ENCODE results near the gene AFAP1. TPM values are rescaled to one million over a fixed set of nuclear protein-coding genes. Genes with fewer than 3 reads are reported as not detected.

AFAP1 gene
- total RNA-seq, 1 donor from 2014 or later = 84.9 TPM

DNA sequence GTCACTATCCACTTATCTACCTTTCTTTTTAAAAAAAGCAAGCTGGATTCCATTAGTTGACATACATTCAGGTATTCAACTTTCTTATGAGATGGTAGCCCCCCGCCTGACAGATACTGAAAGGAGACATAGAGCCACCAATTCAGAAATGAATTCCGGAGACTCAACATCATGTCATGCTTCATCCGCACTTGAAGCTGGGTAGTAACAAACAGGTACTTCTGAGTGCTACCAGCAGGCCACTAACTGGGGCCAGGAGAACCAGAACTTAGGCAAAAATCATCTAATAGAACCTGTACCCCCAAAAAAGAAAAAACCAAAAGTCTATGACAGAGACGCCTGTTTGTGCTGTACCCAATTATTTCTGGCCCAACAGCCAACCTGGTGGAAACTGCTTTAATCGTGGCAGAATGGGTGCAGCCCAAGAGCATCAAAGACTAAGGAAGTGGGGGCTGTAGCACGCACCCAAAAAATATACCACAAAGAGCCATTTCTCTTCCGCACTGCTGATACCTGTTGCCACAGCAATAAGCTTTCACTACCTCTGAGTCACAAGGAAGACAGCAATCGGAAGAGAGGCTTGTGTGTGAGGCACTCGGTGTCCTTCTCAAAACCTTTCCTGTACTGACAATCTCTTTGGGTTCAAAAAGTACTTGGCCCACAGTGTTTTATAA is 84.8 kb downstream of the AFAP1 start:
- peaks cover 0 to 6% of the 10 kb centered on the region in 2 donors for H3K36me3 ChIP-seq
- intact Hi-C loops (cut with DNase I) = loop anchor here (5.0 kb wide), 1 partner anchor 82 kb away; the partner anchor contains the start of gene AFAP1
- no peak for DNase-seq (ENCODE audit: low spot score in 2 of 2)
- H3K27me3 ChIP-seq = no peaks in the 10 kb centered on the region
- H3K4me3 ChIP-seq = no peak overlapping the region
- no peak overlapping the region for H3K27ac ChIP-seq
- peaks cover 5 to 15% of the 10 kb centered on the region in 2 donors for H3K4me1 ChIP-seq
- TF ChIP-seq, protein P1, sequence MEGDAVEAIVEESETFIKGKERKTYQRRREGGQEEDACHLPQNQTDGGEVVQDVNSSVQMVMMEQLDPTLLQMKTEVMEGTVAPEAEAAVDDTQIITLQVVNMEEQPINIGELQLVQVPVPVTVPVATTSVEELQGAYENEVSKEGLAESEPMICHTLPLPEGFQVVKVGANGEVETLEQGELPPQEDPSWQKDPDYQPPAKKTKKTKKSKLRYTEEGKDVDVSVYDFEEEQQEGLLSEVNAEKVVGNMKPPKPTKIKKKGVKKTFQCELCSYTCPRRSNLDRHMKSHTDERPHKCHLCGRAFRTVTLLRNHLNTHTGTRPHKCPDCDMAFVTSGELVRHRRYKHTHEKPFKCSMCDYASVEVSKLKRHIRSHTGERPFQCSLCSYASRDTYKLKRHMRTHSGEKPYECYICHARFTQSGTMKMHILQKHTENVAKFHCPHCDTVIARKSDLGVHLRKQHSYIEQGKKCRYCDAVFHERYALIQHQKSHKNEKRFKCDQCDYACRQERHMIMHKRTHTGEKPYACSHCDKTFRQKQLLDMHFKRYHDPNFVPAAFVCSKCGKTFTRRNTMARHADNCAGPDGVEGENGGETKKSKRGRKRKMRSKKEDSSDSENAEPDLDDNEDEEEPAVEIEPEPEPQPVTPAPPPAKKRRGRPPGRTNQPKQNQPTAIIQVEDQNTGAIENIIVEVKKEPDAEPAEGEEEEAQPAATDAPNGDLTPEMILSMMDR (IDR thresholded peaks at IDR 0.05) = no peak
- H3K9me3 ChIP-seq = no peaks in the 10 kb centered on the region

DNA sequence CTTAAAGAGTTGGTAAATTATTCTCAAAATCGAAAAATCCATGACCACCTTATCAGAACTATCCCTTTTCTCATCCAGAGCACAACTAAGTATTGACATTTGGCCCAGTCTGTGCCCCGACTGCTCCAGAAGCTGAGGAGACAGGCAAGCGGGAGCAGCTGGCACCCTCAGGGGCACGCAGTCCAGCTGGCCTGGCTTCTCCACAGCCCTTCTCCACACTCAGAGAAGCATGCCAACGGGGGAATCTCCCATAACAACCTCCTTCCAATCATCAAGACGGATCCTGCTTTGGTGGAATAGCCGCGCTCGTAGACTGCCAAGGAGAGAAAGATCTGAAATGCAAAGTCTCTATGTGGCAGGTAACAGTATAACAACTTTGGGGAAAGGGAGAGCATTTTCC is 85.4 kb downstream of the AFAP1 start:
- H3K4me1 ChIP-seq = peaks cover 5 to 15% of the 10 kb centered on the region in 2 donors
- H3K36me3 ChIP-seq = peaks cover 0 to 6% of the 10 kb centered on the region in 2 donors
- H3K9me3 ChIP-seq = no peaks in the 10 kb centered on the region
- TF ChIP-seq, protein P1 (IDR thresholded peaks at IDR 0.05) = no peak
- DNase-seq (ENCODE audit: low spot score in 2 of 2) = no peak
- H3K27me3 ChIP-seq = no peaks in the 10 kb centered on the region
- no peak overlapping the region for H3K4me3 ChIP-seq
- no peak overlapping the region for H3K27ac ChIP-seq
- intact Hi-C loops (cut with DNase I) = no loop called here

DNA sequence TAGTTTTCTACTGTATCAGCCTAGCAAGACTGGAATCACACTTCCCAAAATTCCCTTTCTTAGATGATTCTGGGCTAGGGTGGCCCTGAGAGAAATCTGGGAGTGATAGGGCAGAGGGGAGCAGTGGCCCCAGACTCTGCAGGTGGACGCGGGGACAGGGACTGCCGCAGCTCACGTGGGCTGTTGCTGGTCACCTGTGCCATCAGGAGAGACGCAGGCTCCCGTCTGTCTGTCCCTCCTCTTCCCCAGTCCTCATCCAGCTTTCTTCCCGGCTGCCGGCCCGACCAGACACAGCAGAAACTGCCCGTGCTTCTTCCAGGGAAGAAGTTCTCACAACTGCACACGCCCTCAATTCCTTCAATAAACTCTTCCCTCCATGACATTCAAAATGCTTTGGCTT is 86.4 kb downstream of the AFAP1 start:
- Histone ChIP-seq H3K4me3 (no peak overlapping the region), H3K27ac (no peak overlapping the region), H3K36me3 (peaks cover 0 to 6% of the 10 kb centered on the region in 2 donors), H3K9me3 (no peaks in the 10 kb centered on the region), H3K4me1 (peaks cover 5 to 15% of the 10 kb centered on the region in 2 donors), H3K27me3 (no peaks in the 10 kb centered on the region)
- intact Hi-C loops (cut with DNase I) = no loop called here
- TF ChIP-seq, protein P1 (IDR thresholded peaks at IDR 0.05) = no peak
- DNase-seq (ENCODE audit: low spot score in 2 of 2) = no peak

DNA sequence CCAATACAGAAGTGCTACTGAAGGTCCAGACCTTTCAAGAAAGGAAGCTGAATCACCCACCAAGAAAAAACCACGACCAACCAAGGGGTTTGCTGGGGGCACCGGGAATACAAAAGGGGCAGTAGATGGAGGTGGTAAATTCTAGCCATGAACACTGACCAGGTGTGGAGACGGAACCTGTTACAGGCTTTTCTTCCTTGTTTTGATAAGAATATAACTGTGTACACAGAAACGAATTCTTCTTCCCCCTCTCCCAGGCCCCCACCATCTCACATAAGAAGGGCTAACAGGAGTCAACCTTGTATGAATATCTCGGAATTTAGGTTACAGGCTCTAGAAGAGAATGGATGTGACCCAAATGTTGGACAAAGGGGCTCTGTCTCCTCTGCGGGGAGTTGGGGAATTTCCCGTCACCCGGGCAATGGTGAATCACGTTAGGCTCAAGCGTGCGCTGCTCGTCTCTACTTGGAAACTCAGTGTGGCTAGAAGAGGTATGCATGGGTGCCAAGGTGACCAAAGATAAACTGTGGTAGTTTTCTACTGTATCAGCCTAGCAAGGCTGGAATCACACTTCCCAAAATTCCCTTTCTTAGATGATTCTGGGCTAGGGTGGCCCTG is 87.0 kb downstream of the AFAP1 start:
- intact Hi-C loops (cut with DNase I) = no loop called here
- no peak for DNase-seq (ENCODE audit: low spot score in 2 of 2)
- Histone ChIP-seq H3K9me3 (no peaks in the 10 kb centered on the region), H3K4me3 (no peak overlapping the region), H3K27me3 (no peaks in the 10 kb centered on the region), H3K36me3 (peaks cover 0 to 6% of the 10 kb centered on the region in 2 donors), H3K4me1 (peaks cover 3 to 14% of the 10 kb centered on the region in 2 donors), H3K27ac (no peak overlapping the region)
- TF ChIP-seq, protein P1 (IDR thresholded peaks at IDR 0.05) = no peak

DNA sequence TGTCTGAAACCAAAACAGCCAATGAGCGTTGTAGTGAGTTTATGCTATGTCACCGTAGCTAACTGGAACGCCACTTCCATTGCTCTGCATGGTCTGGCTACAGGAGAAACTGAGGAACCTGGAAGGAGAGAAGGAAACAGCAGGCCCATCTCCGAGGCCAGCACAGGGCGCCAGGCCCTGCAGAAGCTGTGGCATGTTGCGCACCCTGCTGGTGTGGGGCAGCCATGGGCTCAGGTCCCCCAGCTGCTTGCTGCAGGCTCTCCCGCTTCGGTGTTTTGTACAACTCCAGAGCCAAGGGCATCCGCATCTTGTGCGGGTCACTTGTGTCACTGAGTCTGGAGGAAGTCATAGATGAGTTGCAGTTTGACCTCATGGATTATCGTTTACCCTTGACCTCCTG is 89.2 kb downstream of the AFAP1 start:
- peaks cover 0 to 4% of the 10 kb centered on the region in 2 donors for H3K4me1 ChIP-seq
- TF ChIP-seq, protein P1 (IDR thresholded peaks at IDR 0.05) = no peak
- DNase-seq (ENCODE audit: low spot score in 2 of 2) = no peak
- no peaks in the 10 kb centered on the region for H3K27me3 ChIP-seq
- H3K27ac ChIP-seq = no peak overlapping the region
- peaks cover 0 to 6% of the 10 kb centered on the region in 2 donors for H3K36me3 ChIP-seq
- no peak overlapping the region for H3K4me3 ChIP-seq
- intact Hi-C loops (cut with DNase I) = no loop called here
- no peaks in the 10 kb centered on the region for H3K9me3 ChIP-seq
